ENCODE measurements around the gene TULP1. TPM values are rescaled to one million over a fixed set of nuclear protein-coding genes. Genes with fewer than 3 reads are reported as not detected.

Gene TULP1
- total RNA-seq, 1 experiment from 2014 or later: not detected

- Histone ChIP-seq H3K56ac (ENCODE audit: insufficient read length, low read depth, low read length) (no peak overlapping the region), H2BK120ac (ENCODE audit: low read depth, low read length, poor library complexity, severe bottlenecking) (no peak overlapping the region), H3K18ac (ENCODE audit: insufficient read length, low read depth, low read length) (peak overlapping the region; percentile 25), H3K14ac (ENCODE audit: insufficient read depth, low read length) (peak overlapping the region; percentile 48; the same call in 1 of the 2 replicates), H2AK5ac (ENCODE audit: insufficient read length, low read length) (no peak overlapping the region), H3K23me2 (ENCODE audit: insufficient read length, low read depth, low read length, poor library complexity, severe bottlenecking) (peaks cover 12% of the 10 kb centered on the region), H3K27ac (ENCODE audit: insufficient read length, low read depth, low read length) (no peak overlapping the region), H3K23ac (ENCODE audit: insufficient read length, low read depth, low read length) (no peak overlapping the region), H3K4me1 (ENCODE audit: insufficient read depth, low read length) (peaks cover 6% of the 10 kb centered on the region; the same call in 1 of the 2 replicates), H3K27me3 (ENCODE audit: insufficient read depth, low read length) (no peaks in the 10 kb centered on the region; the same call in 1 of the 2 replicates), H3K79me1 (ENCODE audit: insufficient read depth, low read depth, low read length, poor library complexity, severe bottlenecking) (no peaks in the 10 kb centered on the region), H3K9ac (ENCODE audit: extremely low read depth, insufficient read length, low read length) (no peak overlapping the region), H2BK15ac (ENCODE audit: low read depth, low read length) (no peak overlapping the region), H3K4me2 (ENCODE audit: insufficient read depth, insufficient read length, low read length) (peak overlapping the region; percentile 33), H4K5ac (ENCODE audit: insufficient read length, low read depth, low read length) (no peak overlapping the region), H2BK20ac (ENCODE audit: low read depth, low read length, poor library complexity, severe bottlenecking) (no peak overlapping the region), H2AFZ (ENCODE audit: low read length) (no peak overlapping the region), H3K9me3 (ENCODE audit: control insufficient read depth, low read depth, low read length) (no peaks in the 10 kb centered on the region), H3K4ac (ENCODE audit: low read depth, low read length) (no peak overlapping the region), H4K91ac (ENCODE audit: insufficient read length, low read depth, low read length) (no peak overlapping the region), H2BK5ac (ENCODE audit: insufficient read length, low read length) (no peak overlapping the region), H3K79me2 (ENCODE audit: insufficient read depth, low read length) (peaks cover 2% of the 10 kb centered on the region; the same call in 1 of the 2 replicates), H4K8ac (replicated peaks; ENCODE audit: insufficient read length, low read depth, low read length) (no peak overlapping the region), H2BK12ac (ENCODE audit: insufficient read length, low read depth, low read length) (no peak overlapping the region), H4K20me1 (ENCODE audit: control insufficient read depth, insufficient read depth, insufficient read length) (peaks cover 1% of the 10 kb centered on the region), H3T11ph (ENCODE audit: low read length) (no peak overlapping the region)
- no CpG with 5 or more reads among the region's 14 CpGs for WGBS (ENCODE audit: extremely low coverage, insufficient read length, low lambda C conversion rate)
- Mint-ChIP-seq H3K9me3 (no peaks in the 10 kb centered on the region), H3K27ac (peak overlapping the region in 1 of 3 experiments; percentile 90; a peak in 2 of 7 replicates), H3K36me3 (ENCODE audit: insufficient read depth in 1 of 3, low read depth in 3 of 3) (peaks cover 0 to 4% (median 0%) of the 10 kb centered on the region in 3 experiments; a peak in 2 of 7 replicates), H3K4me1 (peaks cover 39 to 42% of the 10 kb centered on the region in 2 experiments), H3K4me3 (peak overlapping the region; percentile 81 to 84), H3K27me3 (ENCODE audit: low read depth) (peaks cover 31% of the 10 kb centered on the region)
- no peak for TF ChIP-seq CTCF (conservative IDR thresholded peaks at IDR 0.05)
- DNase-seq: no peak
Measured at GRCh38 chr6:35498422-35499067, 14.2 kb downstream of the TULP1 start.
